ENCODE measurements around the gene PSMD6.

PSMD6 gene

GRCh38 chr3:63976161-63976871, 47.0 kb downstream of the PSMD6 start:
- no peak for DNase-seq

- DNase-seq, result no peak
Measured at GRCh38 chr3:63975723-63976122, 47.6 kb downstream of the PSMD6 start.

GRCh38 chr3:63974451-63974850, 48.8 kb downstream of the PSMD6 start:
- DNase-seq, result no peak

GRCh38 chr3:63973406-63973805, 49.9 kb downstream of the PSMD6 start:
- no peak for DNase-seq

GRCh38 chr3:63972987-63973386, 50.3 kb downstream of the PSMD6 start:
- DNase-seq, result no peak

GRCh38 chr3:63972196-63972595, 51.1 kb downstream of the PSMD6 start:
- no peak for DNase-seq

- no peak for DNase-seq
Measured at GRCh38 chr3:63970631-63971475, 52.4 kb downstream of the PSMD6 start.

- no peak for DNase-seq
Measured at GRCh38 chr3:63969876-63970275, 53.4 kb downstream of the PSMD6 start.

GRCh38 chr3:63968612-63969350, 54.5 kb downstream of the PSMD6 start:
- DNase-seq, result no peak

- DNase-seq, result no peak
Measured at GRCh38 chr3:63967675-63968611, 55.4 kb downstream of the PSMD6 start.

- DNase-seq, result no peak
Measured at GRCh38 chr3:63966871-63967270, 56.4 kb downstream of the PSMD6 start.

GRCh38 chr3:63966007-63966406, 57.3 kb downstream of the PSMD6 start:
- DNase-seq, result no peak

GRCh38 chr3:63964681-63965485, 58.4 kb downstream of the PSMD6 start:
- DNase-seq, result no peak

GRCh38 chr3:63963496-63963895, 59.8 kb downstream of the PSMD6 start:
- no peak for DNase-seq

- DNase-seq, result no peak
Measured at GRCh38 chr3:63961891-63962290, 61.4 kb downstream of the PSMD6 start.

Measured in 8988T (cell line).